ENCODE data around the gene MYRF. TPM values are rescaled to one million over a fixed set of nuclear protein-coding genes. Genes with fewer than 3 reads are reported as not detected.

Gene MYRF
- polyA plus RNA-seq, 1 donor (not counting 4 experiments of a cell fraction or from before 2014, with no cell fraction given) = 0.14 TPM

DNA sequence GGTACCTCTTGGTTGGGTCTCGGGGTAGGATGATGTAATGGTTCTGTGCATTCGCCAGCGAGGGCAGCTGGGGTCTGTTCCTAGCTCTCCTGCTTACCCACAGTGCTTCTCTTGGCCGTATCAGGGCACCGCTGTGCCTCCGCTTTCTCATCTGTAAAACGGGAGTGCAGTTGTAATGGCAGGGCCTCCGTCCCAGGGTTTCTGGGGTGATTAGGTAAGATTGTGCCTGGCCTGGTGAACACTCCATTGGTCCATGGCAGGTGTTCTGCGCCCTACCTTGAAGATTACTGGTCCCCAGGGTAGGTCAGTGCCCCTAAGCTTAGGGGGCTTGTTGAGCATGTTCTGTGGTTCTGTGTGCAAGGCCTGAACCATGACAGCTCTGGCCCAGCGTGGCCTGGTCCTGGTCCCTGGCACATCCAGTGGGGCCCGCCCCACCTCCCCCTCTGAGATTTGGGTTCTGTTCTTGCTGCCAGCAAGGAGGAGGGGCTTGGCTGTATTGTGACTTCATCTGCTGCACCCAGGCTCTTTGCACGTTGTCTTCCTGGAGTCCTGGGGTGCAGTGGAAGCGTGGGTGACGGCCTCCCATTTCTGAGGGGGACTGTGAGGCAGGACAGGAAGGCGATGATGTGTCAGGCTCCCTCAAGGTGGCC, 4.9 kb downstream of the MYRF start:
- dilution Hi-C loops (cut with MboI; ENCODE audit: extremely low pct_ligation_motif_present, low sequenced_read_pairs) = no loop called here
- FAIRE-seq (no peak), DNase-seq (ENCODE audit: low read depth, low spot score) (no peak)
- H3K4me1 ChIP-seq (ENCODE audit: control insufficient read depth, extremely low read depth, insufficient read depth, low read length) = no peaks in the 10 kb centered on the region
- no peaks in the 10 kb centered on the region for H3K79me2 ChIP-seq (ENCODE audit: control insufficient read depth, insufficient read depth, low read length)
- no peak overlapping the region for H3K4me3 ChIP-seq (ENCODE audit: control insufficient read depth in 2 of 3, extremely low read depth in 1 of 3, insufficient read depth in 2 of 3, low read depth in 1 of 3, low read length in 3 of 3)
- H3K36me3 ChIP-seq (ENCODE audit: control insufficient read depth in 2 of 2, extremely low read depth in 1 of 2, insufficient read depth in 2 of 2, low read length in 2 of 2) = no peaks in the 10 kb centered on the region
- no peaks in the 10 kb centered on the region for H3K9me3 ChIP-seq (ENCODE audit: control insufficient read depth, low read depth, low read length)
- peaks cover 5% of the 10 kb centered on the region for H4K20me1 ChIP-seq (ENCODE audit: control insufficient read depth, extremely low read depth, insufficient read depth, low read length)
- H2AFZ ChIP-seq (ENCODE audit: control insufficient read depth, low read length) = no peak overlapping the region
- H3K9me1 ChIP-seq (ENCODE audit: control insufficient read depth, extremely low read depth, insufficient read depth, low read length) = no peaks in the 10 kb centered on the region
- TF ChIP-seq EZH2 (IDR thresholded peaks at IDR 0.05; ENCODE audit: low read length) = no peak
- TF ChIP-seq, protein P1, sequence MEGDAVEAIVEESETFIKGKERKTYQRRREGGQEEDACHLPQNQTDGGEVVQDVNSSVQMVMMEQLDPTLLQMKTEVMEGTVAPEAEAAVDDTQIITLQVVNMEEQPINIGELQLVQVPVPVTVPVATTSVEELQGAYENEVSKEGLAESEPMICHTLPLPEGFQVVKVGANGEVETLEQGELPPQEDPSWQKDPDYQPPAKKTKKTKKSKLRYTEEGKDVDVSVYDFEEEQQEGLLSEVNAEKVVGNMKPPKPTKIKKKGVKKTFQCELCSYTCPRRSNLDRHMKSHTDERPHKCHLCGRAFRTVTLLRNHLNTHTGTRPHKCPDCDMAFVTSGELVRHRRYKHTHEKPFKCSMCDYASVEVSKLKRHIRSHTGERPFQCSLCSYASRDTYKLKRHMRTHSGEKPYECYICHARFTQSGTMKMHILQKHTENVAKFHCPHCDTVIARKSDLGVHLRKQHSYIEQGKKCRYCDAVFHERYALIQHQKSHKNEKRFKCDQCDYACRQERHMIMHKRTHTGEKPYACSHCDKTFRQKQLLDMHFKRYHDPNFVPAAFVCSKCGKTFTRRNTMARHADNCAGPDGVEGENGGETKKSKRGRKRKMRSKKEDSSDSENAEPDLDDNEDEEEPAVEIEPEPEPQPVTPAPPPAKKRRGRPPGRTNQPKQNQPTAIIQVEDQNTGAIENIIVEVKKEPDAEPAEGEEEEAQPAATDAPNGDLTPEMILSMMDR (optimal IDR thresholded peaks at IDR 0.05 in 1 of 3, IDR thresholded peaks at IDR 0.05 in 1 of 3, conservative IDR thresholded peaks at IDR 0.05 in 1 of 3; ENCODE audit: extremely low read depth in 1 of 3, insufficient read depth in 2 of 3, low read length in 3 of 3) = no peak
- no peak overlapping the region for H3K27ac ChIP-seq (ENCODE audit: control insufficient read depth, insufficient read depth, low read length)
- no peak overlapping the region for H3K9ac ChIP-seq (ENCODE audit: control insufficient read depth, extremely low read depth, insufficient read depth, low read length)
- no peak overlapping the region for H3K4me2 ChIP-seq (ENCODE audit: control insufficient read depth, extremely low read depth, insufficient read depth, low read depth, low read length)
- H3K27me3 ChIP-seq (ENCODE audit: control insufficient read depth, extremely low read depth, insufficient read depth, low read length) = peaks cover 21% of the 10 kb centered on the region

DNA sequence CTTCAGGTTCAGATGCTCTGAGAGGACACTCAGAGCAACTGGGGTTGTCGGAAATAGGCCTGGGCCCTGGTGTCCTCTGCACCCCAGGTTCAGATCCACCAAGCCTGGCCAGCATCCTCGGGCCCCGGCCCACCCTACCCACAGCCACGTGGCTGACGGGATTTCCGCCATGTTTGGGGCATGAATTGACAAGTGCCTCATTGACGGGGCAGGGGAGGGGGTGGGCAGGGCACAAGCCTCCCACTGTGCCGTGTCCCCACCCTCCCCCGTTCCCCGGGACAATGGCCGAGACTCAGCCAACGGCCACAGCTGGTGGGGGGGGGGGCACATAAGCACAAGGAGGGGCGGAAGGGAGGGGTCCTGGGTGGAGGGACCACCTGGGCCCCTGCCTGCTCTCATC, 8.5 kb downstream of the MYRF start:
- no peaks in the 10 kb centered on the region for H3K36me3 ChIP-seq (ENCODE audit: control insufficient read depth in 2 of 2, extremely low read depth in 1 of 2, insufficient read depth in 2 of 2, low read length in 2 of 2)
- no peak overlapping the region for H2AFZ ChIP-seq (ENCODE audit: control insufficient read depth, low read length)
- FAIRE-seq (no peak), DNase-seq (ENCODE audit: low read depth, low spot score) (no peak)
- dilution Hi-C loops (cut with MboI; ENCODE audit: extremely low pct_ligation_motif_present, low sequenced_read_pairs) = no loop called here
- no peaks in the 10 kb centered on the region for H3K9me3 ChIP-seq (ENCODE audit: control insufficient read depth, low read depth, low read length)
- H3K9me1 ChIP-seq (ENCODE audit: control insufficient read depth, extremely low read depth, insufficient read depth, low read length) = no peaks in the 10 kb centered on the region
- H3K27ac ChIP-seq (ENCODE audit: control insufficient read depth, insufficient read depth, low read length) = no peak overlapping the region
- TF ChIP-seq, protein P1 (optimal IDR thresholded peaks at IDR 0.05 in 1 of 3, IDR thresholded peaks at IDR 0.05 in 1 of 3, conservative IDR thresholded peaks at IDR 0.05 in 1 of 3; ENCODE audit: extremely low read depth in 1 of 3, insufficient read depth in 2 of 3, low read length in 3 of 3) = no peak
- no peak for TF ChIP-seq EZH2 (IDR thresholded peaks at IDR 0.05; ENCODE audit: low read length)
- no peaks in the 10 kb centered on the region for H4K20me1 ChIP-seq (ENCODE audit: control insufficient read depth, extremely low read depth, insufficient read depth, low read length)
- no peak overlapping the region for H3K4me3 ChIP-seq (ENCODE audit: control insufficient read depth in 2 of 3, extremely low read depth in 1 of 3, insufficient read depth in 2 of 3, low read depth in 1 of 3, low read length in 3 of 3)
- H3K79me2 ChIP-seq (ENCODE audit: control insufficient read depth, insufficient read depth, low read length) = no peaks in the 10 kb centered on the region
- no peak overlapping the region for H3K9ac ChIP-seq (ENCODE audit: control insufficient read depth, extremely low read depth, insufficient read depth, low read length)
- H3K27me3 ChIP-seq (ENCODE audit: control insufficient read depth, extremely low read depth, insufficient read depth, low read length) = peaks cover 9% of the 10 kb centered on the region
- no peaks in the 10 kb centered on the region for H3K4me1 ChIP-seq (ENCODE audit: control insufficient read depth, extremely low read depth, insufficient read depth, low read length)
- no peak overlapping the region for H3K4me2 ChIP-seq (ENCODE audit: control insufficient read depth, extremely low read depth, insufficient read depth, low read depth, low read length)

All from keratinocyte (primary cell).